HG03469 (cell line): ENCODE data around the gene STX8.

Experiments used
- ATAC-seq: cut with Tn5 transposase; IDR thresholded peaks from one replicate; pipeline ENCODE4 v1.9.1; 2021; ENCODE audit warnings: mild to moderate bottlenecking, moderate library complexity, moderate number of reproducible peaks; ENCODE audit not compliant: unreplicated experiment

STX8 gene

DNA sequence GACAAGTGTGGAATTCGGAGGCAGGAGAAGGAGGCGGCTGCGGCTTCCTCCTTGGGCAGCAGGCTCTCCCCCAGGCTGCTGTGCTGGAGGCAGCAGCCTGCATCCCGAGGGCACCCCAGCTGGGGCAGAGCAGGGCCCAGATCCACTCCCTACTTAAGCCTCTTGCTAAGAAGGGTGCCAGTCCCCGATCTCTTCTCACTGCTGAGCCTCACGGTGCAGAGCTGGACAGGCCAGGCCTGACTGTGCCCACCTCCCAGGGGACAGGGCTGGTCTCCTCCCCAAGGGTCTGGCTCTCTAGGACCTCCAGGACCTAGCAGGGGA lies 343.5 kb downstream of the STX8 start:
- ATAC-seq, result no peak

DNA sequence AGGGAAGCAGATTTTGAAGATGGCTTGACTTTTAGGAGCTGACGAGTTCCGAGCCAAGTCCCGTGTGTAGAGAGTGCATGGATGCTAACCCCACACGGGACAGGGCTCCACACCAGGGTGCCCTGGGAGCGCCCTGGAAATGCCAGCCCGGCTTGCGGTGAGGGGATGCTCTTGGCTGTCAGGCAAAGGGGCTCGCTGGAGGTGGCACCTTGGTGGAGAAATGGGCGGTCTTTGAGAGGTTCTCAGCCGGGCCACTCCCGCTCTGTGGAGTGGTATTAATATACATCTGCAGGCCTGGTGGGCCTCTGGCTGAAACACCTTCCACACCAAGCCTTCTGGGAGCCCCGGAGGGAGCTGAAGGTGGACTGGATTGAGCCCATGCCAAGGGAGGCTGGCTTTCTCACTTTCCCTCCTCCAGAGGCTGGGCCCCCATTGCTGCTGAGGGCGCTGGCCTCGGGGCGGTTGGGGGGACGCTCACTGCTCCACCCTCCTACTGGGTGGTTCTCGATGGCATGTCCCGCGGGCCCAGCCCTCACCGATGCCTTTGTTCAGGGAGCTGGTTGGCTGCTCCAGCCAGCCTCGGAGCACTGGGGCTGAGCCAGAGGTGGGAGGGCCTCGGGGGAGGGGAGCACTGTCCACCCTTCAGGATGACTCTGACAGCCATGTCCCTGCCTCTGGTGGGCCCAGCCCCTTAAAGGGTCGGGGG lies 344.0 kb downstream of the STX8 start:
- ATAC-seq, result no peak

DNA sequence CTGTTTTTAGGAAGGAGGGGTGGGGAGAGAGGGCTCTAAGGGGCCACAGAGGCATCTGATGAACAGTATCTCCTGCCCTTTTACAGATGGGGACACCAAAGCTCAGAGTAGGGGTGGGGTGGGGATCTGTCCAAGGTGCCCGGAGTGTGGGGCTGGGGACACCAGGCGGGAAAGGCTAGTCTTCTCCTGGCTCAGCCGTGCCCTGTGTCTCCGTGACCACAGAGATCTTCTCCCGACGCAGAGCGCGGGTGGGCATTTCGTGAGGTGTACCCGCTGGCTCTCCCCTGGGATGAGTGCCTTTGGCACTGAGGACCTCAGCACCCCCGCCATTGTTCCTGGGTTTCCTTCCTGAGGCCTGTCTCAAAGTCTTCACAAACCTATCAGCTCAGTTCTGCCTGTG lies 344.8 kb downstream of the STX8 start:
- ATAC-seq, result no peak

DNA sequence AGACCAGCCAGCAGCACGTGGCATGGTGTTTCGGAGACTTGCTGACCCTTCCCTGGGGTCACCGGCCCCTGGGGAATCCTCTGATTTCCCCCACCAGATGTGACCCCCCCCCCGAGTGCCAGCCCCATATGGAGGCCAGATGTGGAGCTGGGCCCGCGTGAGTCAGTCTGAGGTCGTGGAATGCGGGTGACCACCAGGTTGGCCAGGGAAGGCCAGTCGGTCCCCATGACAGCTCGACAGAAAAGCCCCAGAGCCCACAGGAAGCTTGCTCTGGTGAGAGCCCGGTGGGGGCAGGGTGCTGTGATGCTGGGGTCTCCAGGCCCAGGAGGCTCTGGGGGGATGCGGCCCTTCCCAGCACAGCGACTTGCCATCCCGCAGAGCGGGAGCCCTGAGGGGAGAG lies 345.3 kb downstream of the STX8 start:
- ATAC-seq, result no peak

DNA sequence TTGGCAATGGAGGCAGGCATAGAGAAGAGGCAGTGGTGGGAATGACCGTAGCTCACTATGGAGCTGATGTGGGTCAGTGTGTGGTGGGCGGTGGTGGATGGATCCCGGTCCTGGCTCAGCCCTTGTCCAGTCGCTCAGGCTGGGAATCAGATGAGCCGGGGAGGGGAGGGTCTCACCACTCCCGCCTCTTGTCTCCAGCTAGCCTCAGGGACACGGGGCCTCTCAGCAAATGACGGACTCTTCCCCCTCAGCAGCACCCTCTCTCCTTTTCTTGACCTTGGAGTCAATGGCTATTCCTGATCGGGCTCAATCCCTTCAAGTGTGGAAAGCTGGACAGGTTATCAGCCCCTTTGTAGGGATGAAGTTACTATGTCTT lies 345.8 kb downstream of the STX8 start:
- ATAC-seq, result no peak

DNA sequence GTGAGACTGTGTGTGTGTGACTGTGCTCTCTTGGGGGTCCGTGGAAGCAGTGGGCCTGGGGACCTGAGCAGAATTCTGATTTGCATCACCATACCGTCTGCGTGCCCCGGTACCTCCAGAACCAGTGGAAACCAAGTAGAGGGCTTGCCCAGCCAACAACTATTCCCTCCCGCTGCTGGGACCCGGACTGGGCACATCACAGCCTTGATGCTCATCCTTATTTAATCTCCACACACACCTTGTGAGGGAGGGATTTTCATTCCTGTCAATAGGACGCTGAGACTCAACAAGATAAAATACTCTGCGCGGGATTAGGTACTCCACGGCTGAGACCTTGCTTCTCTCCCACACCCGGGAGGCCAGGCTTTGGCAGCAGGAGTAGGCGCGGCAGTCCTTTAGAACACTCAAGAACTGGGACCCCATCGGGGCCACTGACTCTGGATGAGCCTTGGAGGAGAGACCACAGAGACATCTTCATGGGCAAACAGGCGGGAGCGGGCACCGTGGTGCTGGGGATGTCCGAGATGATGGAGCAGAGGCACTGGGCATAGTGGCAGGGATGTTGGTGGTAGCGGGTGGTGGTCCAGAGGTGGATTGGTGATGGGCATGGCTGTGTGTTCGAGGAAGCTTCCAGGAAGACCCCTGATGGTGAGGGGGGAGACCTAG lies 346.3 kb downstream of the STX8 start:
- ATAC-seq, result no peak

DNA sequence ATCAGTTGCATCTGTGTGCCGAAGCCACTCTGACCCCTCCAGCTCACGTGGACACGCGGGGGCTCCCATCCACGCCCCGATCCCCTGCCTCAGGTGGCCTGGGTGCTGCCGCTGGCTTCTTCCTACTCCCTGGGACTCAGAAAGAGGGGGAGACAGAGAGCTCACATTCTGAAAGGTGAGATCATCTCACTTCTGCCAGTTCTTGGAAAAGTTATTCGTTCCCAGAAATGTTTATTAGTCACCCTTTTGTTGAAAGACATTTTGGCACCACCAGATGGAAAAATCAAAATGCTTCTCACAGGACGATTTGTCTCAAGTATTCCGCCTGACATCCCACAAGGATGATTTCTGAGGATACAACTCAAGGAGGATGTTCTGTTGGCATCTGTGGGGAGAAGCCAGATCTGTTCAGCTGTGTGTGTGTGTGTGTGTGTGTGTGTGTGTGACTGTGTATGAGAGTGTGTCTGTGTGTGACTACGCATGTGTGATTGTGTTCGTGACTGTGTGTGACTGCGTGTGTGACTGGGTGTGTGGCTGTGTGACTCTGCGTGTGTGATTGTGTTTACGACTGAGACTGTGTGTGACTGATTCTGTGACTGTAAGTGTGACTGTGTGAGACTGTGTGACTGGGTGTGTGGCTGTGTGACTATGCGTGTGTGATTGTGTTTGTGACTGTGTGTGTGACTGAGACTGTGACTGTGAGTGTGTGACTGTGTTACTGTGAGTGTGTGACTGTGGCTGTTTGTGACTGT lies 347.0 kb downstream of the STX8 start:
- ATAC-seq, result no peak

DNA sequence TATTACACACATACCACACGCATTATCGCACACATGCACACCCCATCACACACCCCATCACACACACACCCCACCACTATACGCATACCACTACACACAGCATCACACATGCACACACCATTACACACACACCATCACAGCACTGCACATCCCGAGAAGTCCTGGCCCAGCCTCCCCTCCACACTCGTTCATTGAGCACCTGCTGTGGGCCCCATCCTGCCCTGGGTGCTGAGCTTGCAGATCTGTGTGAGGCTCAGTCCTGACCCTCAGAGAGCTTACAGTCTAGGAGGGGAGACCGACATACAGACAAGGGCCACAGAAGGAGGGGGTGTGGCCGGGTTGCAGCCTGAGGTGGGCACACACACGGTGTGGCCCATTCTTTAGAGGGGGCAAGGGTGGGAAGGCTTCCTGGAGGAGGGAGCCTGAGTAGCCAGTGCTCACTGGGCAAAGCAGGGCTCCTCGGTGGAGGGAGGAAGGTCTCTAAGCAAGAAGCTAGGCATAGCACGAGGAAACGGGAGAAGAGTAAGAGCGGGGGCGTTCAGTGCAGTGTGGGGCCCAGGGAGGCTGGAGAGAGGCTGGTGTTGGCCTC lies 347.7 kb downstream of the STX8 start:
- ATAC-seq, result no peak

DNA sequence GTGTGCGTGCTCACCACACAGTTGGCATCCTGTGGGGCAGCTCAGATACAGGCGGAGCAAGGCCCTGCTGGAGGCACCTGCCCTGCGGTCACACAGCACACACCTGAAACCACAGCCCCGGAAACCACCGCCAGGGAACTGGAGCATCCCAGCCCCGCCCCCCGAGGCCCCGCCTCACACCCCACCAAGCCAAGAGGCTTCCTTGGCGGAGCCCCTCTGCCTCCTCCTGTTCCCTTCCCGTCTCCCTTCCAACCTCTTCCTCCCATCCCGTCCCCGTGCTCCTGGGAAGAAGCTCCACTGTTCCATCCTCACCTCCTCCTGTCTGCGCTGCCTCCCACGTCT lies 348.9 kb downstream of the STX8 start:
- no peak for ATAC-seq

DNA sequence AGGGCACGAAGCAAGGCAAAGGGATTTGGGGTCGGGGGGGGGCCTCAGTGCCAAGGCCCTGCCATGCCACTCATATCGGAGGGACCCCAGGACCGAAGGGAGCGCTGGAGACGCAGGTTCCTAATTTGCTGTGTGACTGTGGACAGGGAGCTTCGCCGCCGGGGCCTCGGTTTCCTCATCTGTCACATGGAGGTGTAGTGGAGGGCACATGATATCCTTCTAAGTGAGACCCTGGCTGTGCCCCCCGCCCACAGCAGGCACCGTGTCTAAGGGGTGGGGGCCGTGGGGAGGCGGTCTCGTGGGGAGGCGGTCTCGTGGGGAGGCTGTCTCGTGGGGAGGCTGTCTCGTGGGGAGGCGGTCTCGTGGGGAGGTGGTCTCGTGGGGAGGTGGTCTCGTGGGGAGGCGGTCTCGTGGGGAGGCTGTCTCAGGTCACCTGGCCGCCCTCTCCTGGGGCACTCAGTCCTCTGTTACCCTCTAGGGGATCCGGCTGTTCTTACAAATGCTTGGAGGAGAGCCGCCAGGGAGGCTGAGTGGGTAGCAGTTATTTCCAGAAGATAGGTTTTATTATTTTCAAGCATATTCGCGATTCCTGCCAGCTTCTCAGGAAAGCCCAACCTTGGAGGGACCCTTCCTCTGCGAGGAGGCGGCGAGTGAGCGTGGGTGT lies 349.4 kb downstream of the STX8 start:
- no peak for ATAC-seq

DNA sequence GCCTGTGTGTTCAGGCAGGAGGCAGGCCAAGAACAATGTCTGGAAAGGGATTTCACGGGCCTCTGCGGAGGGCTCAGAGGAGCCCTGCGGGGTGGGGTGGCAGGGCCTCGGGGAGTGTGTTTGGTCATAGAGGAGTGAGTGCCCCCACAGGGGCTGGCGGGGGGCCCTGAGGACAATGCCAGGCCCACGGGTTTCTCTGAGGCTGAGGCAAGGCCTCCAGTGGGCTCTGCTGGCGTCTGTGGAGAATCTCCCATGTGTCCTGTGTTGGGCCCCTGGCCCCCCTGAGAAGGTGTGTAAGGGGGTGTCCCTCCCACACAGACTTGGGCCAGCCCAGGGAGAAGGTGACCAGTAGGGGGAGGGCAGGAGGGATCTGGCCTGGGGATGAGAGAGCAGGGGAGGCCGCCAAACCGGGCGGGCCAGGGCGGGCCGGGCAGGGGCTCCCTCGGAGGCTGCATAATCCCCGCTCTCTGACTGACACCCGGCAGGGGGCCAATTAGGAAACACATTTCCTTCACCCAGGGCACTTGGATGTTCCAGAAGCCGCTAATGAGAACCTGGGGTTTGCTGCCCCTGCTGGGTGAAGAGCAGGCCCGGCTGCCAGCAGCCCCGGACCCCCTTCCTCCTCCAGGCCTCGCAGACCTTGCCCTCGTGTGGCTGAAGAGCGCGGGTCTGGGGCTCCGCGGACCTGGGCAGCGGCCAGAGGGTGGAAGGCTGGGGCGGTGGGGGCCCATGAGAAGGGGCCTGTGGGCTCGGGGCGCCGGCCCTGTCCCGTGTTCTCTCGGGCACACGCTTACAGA lies 350.1 kb downstream of the STX8 start:
- no peak for ATAC-seq

DNA sequence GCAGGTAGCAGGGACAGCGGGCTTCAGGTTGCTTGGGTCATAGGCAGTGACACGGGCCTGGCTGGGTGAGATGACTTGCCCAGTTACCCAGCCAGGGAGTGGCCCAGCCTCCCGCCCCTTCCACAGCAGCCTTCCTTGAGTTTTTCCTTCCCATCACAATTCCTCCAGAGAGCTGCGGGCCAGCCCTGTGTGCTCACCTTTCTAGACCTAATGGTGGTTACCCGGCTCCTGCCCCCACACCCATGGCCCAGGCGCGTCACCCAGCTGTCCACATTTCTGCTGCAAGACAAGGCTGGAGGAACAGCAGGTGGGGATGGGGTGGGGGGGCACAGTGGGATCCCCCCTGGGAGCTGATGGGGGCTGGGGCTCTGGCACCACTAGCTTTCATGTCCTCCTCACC lies 351.1 kb downstream of the STX8 start:
- no peak for ATAC-seq

DNA sequence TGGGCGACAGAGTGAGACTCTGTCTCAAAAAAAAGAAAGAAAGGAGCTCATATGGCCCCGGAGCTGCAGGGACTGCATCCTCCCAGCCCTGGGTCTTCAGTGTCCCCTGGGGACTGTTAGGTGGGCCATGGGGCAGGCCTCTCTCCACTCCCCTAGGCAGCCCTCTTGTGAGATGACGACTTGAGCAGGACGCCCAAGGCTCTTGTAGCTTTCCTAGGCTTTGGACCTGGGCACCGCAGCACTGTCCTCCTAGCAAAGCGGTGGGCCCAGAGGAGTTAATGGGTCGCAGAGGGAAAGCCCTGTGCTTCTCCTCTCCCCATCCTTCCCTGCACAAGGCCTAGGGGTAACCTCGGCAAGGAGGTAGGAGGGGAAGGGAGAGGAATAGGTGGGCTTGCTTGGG lies 352.1 kb downstream of the STX8 start:
- no peak for ATAC-seq

DNA sequence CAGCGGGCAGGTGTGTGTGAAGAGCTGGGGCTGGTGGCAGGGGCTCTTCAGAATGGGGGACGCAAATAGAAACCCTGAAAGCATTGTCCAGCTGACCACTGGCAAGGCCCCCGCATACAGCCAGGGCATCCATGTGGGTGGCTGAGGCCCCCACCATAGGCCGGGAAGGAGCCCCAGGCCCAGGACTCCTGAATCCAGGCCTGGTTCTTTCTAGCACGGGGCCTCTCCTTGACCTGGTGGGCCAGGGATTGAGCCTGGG lies 353.8 kb downstream of the STX8 start:
- ATAC-seq, result no peak

DNA sequence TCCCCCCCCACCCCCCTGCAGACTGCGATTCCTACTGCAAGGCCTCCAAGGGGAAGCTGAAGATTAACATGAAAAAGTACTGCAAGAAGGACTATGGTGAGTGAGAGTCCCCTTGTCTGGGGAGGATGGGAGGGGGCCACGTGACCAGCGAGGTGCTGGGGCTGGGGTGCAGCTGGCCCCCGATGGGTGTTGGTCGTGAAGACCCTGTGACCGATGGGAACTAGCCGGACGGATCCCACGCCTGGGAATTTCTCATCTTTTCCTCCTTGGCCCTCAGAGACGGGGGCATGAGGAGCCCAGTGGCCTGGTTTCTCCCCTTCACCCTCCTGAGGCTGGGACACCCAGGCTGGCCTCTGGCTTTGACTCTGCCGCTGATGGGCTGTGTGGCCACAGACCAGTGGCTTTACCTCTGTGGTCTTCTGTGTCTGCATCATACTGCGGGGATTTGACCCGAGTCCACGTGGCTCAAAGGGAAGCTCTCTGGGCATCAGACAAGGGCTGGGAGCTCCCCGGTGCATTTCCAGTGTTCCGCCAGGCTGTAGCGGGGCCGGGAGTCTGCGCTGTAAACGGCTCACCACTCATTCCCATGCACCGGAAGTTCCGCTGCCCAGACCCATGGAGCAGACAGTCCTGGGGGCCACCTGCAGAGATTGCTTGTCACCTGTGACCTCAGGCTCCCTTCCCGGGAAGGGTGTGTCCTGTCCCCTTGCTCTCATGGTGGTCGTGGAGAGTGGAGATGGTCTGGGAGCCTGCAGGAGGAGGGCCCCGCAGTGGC lies 354.3 kb downstream of the STX8 start:
- no peak for ATAC-seq

DNA sequence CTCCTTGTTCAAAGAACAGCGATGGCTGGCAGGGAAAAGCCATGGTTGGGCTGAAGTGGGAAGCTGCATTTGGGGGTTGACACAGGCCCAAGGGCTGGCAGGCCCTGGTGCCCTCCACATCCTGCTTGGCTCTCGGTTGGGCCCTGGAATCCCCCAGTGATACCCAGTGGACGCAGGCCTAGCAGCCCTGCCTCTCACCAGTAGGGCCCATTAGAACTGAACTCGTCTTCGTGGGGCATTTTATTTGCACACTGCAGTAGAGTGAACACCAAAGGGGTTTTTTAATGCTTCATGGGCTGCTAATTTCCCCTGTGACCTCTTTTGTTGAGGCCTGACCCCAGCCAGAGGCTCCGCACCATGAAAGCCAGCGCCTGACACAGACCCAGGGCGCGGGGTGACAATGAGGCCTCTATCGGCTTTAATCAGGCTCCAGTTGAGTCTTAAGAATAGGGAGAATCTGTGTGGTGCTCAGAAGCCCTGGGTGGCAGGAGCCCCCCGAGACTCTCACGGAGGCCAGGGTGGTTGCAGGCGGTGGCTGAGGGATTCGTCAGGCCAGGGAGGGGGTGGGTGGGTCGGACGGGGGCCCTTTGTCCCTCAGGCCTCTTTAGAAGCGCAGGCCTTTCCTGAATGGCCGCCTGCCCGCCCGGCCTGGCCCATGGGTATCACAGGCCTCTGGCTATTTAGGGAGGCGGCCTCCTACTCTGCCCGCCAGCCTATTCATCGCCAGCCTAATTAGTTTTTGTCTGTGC lies 355.0 kb downstream of the STX8 start:
- no peak for ATAC-seq

DNA sequence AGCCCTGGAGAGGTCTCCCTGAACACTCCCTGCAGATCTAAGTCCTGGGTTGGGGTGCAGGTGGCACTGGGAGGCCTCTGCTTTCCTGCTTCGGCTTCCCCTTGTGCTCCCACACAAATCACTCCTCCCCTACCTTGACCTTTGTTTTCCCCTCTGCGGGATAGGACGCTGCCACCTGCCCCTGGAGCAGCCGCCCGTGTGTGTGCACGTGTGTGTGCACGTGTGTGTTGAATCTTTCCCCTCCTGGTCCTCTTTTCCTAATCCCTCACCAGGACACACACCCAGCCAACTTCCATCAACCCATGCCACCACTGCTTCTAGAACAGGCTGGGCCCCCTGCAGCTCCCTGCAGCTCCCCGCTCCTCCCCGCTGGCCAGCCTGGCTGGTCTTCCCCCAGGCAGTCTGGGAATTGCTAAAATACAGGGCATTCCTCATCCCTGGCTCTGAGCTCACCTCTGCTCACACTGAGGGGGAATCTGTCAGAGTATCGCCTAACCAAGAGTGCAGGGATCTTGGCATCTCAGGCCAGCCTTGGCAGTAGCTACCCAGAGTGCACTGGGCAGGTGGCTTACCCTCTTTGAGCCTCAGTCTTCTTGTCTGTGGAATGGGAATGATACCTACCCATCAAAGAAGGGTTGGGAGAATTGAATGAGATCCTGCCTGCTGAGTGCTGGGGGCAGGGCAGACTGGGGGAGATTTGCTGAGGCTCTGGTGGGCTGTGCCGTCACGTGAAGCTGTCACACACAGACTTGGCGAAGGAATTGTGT lies 355.8 kb downstream of the STX8 start:
- no peak for ATAC-seq

DNA sequence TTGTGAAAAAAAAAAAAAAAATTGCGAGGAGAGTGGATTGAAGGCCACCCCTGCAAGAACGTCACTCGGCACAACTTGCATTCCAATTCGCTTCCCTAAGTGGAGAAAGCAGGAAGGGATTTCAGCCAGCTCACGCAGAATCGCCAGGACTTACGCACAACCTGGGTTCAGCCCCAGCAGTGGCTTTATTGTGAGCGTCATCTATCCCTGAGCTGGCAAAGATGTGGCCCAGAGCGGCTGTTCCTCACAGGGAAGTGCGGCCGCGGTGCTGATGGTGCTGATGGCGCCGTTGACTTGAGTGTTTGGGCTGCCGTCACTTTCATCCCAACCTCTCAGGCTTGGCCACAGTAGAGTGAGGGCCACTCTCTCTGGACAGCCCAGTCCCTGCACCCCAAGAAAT lies 356.7 kb downstream of the STX8 start:
- ATAC-seq, result no peak
